GM18861 (cell line): ENCODE measurements around the gene CCR7.
"Not testable (repeated sequence)": the region's sequence is repeated elsewhere in the genome, so short reads cannot be mapped to it uniquely, and the experiment has no call there.

Experiments used
- ATAC-seq: cut with Tn5 transposase; IDR thresholded peaks from one replicate; pipeline ENCODE4 v1.9.1; 2021; ENCODE audit not compliant: unreplicated experiment

Gene CCR7

DNA sequence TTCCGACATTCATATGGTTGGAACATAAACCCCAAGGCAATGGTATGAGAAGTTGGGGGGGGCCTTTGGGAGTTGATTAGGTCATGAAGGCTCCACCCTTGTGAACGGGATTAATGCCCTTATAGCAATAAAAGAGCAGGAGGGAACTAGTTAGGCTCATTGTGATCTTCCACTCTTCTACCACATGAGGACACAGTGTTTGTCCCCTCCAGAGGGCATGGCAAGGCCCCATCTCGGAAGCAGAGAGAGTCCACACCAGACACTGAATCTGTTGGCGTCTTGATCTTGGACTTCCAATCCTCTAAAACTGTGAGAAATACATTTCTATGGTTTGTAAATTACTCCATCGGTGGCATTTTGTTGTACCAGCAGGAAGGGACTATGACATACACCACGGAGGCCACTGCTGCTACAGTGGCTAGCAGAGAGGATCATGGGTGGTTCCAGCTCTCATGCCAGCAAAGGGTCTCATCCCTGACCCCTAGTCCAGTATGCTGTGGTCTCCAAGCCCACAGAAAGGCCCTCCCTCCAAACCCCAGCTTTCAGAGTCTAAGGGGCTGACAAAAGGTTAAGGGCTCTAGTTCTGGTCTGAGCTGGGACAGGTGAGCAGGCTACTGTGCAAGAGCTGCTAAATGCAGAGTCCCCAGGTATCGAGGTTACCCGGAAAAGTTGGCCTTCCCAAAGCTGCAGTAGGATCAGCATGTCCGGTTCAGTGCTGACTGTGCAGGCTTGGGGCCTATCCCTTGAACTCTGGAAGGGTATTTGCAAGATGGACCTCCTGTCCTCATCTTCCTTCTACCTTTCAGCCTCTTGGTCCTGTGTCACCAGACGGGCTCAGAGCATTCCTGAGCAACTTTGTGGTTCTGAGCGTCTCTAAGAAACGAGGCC lies 12.2 kb downstream of the CCR7 start:
- no peak for ATAC-seq

DNA sequence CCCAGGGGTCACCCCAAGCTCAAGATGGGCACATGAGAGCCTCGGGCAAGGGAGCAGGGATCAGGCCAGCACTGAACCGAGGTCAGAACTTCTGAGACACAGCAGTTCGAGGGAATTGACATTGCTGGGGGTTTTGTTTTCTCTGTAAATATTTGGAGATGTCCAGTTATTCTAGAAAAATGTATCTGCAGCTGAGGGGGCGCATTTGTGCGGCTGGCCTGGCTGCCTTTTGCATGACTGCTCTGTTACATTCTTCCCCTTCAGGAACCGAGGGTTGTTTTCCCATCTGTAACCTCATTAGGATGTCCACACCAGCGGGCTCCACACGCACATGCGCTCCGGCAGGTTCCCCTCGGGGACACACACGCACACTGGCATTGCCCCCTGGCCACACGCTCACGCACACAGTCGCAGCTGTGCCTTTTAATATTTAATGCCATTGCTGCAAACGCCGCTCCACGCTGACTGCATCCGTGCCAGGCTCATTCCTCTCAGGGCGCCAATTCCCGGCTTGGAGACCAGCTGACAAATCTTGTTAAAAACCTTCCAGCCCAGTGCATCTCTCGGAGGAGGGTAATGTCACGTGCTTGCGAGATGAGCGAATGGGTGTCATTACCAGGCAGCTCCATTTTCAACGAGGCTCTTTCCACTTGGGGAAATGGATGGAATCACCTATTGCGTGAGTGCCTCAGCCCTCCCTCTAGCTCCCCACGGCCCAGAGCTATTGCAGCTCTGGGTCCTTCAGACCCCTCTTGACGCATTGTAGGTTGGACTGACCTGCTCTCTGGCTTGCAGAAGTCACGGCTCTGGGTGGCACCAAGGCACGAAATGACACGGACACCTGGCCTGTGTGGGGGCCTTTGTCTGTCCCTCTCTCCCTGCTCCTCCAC lies 13.1 kb downstream of the CCR7 start:
- no peak for ATAC-seq

DNA sequence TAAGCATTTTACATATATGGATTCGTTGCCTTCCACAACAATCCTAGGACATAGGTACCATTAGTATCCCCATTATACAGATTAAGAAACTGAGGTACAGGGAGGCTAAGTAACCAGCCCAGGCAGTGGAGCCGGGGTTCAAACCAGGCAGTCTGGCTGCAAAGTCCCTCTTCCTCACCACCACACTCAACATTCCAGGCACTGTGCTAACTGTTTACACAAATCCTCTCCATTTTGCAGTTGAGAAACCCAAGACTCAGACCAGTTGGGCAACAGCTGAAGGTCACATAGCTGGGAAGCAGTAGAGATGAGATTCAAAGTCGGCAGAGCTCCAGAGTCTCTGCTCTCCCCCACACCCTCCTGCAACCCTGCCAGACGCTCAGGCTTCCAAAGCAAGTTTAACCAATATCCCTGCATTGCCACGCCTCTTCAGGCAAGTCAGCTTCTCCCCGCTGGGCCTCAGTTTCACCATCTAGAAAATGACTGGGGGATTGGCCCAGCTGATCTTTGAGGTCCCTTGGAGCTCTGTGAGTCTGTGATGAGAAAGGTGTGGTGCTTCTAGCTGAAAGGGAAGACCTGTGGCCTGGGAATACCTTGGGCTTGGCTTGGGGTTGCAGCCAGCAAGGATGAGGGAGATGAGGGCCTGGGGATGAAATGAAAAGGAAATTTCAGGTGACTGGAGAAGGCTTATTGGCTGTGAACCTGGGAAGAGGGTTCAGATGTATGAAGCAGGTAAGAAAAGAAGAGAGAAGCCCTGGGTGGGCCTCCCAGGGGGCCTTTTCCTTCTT lies 14.0 kb downstream of the CCR7 start:
- no peak for ATAC-seq

DNA sequence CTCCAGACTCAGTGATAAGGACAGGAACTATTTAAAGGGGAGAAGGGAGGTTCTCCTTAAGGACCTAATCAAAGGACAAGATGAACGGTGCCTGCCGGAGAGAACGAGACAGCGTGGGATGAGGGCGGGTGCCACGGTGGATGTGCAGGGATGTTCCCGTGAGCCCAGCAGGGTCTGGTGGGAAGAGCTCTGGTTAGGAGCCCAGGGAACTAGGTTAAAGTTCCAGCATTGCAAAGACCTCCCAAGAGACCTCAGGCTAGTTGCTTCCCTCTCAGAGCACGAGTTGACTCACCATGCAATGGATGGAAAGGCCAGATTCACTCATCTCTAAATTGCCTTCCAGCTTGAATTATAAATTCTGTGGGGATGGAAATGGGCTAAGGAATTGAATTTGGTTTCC lies 14.7 kb downstream of the CCR7 start:
- no peak for ATAC-seq

DNA sequence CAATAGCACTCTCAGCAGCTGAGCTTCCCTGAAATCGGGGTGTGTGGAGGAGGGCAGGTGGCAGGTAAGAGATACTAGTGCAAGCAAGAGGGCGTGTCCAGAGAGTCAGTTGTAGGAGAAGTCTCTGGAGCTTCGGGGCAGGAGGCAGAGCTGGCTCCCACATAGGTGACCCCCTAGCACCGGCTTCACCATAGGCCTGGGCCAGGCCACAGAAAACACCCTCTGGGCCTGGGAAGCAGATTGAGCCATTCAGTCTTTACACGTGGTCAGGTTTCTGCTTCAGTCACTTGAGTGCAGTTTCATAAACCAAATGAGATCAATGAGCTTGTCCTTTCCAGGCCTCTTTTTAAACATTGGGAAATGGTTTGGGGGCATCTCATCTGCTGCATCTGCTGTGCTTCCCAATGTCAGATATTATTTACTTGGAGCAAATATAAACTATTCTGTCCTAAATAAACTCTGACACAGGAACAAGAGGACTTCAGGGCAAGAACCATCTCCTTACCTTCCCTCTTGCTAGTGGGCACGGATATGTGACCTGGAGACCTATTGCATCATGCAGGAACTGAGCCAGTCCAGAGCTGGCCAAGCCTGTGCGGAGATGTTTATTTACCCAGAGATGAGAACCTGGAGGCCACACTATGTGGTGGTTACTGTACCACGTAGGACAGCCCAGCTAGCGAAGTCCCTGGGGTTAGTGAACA lies 16.1 kb downstream of the CCR7 start:
- no peak for ATAC-seq

DNA sequence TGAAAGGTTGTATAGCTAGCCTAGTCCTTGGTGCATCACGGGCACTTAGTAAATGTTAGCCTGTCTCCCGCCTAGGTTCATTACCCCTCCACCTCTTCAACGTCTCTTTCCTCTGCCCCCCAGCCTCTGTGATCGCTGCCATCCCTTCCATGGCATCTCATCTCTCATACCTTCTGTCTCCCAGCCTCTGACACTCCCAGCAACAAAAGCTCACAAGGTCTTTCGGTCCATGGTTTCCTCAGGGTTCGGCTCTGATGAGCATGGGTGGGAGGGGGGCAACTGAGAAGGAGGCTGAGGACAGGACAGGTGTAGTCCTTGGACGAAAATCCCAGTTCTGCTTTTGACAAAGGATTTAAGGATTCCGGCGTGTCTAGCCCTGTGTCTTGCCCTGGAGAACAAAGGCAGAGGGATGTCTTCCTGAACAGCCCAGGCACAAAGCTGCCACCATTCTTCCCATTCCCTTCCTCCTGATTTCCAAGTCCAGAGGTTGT lies 16.7 kb downstream of the CCR7 start:
- ATAC-seq = no peak

DNA sequence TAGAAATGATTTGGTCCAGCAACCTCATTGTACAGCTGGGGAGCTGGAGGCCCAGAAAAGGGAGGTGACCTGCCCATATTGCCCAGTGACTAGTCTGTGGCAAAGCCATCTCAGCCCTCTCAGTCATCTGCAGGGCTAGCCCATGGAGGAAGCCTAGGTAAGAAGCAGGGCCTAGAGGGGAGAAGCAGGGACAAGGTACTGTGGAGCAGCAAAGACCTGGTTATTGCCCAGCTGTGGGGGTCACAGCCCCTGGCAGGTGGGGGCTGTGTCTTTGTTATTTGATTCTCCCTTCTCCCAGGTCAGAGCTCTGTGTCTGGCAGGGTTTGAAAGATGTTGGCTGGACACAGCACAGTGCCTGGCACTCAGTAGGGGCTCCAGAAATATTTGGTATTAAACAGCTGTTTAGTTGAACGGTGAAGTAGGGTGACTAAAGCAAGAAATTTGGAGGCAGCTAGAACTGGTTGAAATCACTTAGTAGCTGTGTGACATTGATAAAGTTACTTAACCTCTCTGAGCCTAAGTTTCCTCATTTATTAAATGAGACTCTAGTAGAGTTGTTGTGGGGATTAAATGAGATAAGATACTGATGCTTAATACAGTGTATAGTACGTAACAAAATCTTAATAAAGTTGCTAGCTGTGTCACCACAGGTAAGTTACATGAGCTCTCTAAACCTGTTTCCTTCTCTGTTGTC lies 17.3 kb downstream of the CCR7 start:
- ATAC-seq = no peak

DNA sequence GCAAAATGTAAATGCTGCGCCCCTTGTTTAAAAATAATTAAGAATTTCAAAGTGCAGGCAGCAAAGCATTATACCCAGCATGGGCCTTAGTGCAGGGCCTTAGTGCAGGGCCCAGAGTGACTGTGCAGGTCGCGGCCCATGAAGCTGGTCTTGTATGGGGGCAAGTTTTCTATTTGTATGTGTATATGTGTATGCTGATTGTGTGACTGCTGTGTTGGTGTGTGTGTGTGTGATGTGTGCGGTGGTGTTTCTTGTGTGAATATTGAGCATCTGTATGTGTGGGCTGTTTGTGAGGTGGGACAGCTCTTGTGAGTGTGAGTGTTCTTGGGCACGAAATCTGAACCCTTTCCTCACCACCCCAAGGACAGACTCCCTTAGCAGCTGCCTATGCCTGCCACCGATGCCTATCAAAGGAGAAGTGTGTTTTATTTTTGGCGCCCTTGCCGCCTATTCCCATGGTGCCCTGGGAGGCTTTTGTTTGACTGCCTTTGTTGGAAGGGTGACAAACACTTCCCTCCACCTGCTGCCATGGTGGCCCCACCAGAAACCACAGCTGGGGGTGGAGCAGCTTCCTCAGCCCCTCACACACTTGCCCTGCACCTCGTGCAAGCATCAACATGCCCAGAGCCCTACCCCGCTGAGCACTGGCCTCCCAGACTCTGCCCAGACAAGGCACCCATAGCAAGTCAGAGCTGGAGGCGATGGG lies 18.0 kb downstream of the CCR7 start:
- no peak for ATAC-seq

DNA sequence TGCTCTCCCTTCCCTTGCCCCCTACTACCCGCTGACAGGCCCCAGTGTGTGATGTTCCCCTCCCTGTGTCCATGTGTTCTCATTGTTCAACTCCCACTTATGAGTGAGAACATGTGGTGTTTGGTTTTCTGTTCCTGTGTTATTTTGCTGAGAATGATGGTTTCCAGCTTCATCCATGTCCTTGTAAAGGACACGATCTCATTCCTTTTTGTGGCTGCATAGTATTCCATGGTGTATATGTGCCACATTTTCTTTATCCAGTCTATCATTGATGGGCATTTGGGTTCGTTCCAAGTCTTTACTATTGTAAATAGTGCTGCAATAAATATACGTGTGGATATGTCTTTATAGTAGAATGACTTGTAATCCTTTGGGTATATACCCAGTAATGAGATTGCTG lies 18.8 kb downstream of the CCR7 start:
- ATAC-seq = not testable (repeated sequence)

DNA sequence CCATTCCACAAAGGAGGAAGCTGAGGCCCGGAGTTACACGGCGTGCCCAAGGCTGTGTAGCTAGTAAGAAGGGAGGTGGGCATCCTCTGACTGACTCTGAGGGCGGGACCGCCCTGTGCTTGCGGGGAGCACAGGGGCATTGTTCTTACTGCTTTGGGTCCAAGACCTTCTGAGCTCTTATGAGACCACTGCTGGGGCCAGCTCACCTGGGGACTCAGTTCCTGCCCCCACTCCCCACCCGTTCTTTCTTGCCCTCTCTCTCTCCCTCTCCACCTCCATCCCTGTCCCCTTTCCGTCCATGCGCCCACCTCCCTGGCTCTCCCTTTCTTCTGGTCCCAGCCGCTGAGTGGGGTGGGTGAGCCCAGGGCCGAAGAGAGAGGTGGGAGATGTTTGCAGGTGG lies 19.6 kb downstream of the CCR7 start:
- no peak for ATAC-seq

DNA sequence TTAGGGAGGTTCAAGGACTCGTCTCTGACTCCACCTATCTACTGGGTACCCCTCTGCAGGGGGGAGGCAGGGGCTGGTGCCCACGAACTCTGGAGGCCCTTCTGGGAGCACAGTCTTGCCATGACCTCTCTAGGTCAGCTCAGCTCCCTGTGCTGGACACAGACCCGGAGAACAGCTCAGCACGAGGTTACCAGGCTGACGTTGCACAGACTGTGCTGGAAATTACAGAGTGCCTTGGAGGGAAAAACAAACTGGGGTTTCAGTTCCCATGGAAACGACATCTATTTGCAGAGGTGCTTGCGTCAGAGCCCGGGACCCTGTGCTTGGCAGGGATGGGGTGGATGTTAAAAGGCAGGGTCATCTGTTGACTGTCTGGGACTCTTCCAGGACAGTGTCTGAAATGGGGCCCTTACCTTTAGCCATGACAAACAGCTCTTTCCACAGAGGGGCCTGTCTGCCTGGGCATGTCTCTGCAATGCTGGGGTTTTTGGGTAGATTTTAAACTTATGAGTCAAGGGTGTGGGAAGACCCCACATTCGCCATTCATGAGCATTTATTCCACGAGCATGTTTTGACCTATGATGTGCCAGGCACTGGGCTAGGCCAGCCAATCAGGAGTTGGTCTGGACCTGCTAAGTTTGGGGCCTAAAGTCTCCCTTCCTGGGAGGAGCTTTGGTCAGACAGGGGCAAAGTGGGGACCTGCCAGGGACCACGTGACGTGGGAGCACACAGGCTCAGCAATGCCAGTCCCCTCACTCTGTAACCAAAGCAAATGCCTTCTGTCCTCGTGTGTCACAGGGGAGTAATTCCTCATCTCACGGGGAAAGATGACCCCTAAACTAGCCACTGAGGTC lies 22.5 kb downstream of the CCR7 start:
- no peak for ATAC-seq

DNA sequence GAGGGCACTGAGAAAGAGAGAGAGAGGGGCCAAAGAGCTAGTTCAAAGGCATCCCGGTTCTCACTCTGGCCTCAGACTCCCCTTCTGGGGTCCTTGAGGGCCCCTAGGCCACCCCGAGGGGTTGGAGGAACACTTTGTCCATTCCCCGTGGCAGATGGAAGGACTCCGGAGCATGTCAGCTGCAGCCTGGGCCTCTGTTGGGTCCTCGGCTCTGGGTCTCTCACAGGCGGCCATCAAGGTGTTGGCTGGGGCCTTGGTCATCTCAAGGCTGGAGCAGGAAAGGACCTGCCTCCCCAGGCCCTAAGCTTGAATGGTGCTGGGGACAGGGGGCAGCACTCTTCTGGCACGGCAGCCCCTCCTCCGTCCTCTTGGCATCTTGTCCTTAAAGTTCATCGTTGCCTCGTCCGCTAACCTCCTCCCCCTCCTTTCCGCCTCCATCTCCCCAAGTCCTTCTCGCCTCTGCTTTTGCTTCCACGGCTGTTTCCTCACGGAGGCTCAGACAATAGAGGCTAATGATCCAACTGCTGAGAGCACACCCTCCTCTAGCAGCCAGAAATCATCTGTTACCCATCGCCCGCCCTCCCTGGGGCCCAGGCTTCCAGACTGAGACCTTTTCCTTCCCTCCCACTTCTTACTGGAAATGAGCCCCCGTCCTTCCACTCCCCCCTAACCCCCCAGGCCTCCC lies 23.3 kb downstream of the CCR7 start:
- no peak for ATAC-seq

DNA sequence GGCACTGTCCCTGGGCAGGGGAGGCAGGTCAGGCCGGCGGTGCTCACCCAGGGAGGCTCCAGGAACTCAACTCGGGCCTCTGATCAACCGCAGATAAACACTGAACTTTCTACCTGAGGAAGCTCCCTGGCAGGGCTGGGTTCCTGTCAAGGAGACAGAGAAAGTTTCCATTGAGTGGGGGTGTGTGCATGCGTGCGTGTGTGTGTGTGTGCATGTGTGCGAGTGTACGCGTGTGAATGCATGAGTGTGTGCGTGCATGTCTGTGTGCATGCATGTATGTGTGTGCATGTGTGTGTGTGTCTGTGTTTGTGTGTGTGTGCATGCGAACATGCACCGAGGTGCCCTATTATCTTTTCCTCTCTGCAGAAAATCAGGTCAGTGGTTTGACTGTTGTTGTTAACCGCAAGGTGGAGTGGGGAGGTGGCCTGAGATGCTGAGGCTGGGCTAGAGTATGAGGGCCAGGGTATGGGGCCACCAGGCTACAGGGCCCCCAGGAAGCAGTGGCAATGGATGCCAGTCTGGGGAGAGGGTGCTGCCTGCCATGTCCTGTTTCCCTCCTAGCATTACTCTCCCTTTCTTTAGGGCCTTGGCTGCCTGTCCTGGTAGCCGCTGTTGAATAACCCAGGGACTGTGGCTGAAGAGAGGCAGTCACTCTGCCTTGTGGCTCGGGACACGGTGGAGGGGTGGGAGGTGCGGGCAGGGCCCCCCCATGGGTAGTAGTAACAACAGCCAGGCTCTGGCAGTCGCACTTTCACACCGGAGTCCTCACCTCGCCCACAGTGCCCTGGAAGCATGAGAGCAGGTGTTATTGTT lies 24.0 kb downstream of the CCR7 start:
- no peak for ATAC-seq

DNA sequence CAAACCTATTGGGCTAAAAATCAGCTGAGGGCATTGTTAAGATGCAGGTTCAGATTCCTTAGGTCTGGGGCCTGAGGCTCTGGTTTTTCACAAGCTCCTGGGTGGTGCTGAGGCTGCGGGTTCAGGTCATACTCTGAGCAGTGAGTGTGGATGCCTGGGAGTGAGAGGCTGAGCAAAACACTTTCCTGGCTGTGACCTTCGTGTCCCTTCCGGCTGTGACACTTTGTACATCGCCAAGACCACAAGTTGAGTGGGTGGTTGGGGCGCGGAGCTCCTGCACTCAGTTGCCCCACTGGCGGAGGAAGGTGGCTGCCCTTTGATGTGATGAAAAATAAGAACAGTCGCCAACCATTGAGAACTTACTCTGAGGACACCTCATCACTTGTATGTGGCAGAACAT lies 24.8 kb downstream of the CCR7 start:
- ATAC-seq = no peak

DNA sequence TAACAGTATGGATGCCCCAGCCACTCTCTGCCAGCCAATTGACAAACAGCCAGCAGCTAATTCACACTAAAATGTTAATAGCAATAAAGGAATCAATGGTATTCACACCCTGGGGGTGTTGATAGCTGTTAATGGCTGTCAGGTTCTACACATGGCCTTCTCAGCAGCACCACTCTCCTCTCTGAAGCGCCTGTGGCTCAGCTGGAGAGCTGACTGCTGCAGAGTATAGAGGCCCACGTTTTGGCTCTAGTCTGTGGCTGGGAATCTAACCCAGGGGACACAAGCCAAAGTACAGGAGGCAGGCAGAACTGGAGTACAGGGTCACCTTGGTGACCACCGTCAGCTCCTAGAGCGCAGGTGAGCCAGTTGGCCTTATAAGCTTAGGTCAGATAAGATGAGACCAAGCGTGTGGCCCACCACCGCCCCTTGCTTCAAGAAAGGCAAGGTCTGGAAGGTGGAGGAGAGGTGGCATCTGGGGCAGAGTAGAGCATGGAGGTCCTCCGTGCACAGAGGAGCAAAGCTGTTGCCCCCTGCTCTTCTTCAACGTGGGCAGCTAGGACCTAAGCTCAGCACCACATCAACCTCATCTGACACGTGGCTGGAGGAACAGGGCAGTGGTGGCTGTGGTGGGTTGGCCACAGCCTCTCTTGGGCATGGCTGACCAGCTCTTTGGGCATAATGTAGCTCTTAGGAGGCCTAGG lies 25.4 kb downstream of the CCR7 start:
- no peak for ATAC-seq

DNA sequence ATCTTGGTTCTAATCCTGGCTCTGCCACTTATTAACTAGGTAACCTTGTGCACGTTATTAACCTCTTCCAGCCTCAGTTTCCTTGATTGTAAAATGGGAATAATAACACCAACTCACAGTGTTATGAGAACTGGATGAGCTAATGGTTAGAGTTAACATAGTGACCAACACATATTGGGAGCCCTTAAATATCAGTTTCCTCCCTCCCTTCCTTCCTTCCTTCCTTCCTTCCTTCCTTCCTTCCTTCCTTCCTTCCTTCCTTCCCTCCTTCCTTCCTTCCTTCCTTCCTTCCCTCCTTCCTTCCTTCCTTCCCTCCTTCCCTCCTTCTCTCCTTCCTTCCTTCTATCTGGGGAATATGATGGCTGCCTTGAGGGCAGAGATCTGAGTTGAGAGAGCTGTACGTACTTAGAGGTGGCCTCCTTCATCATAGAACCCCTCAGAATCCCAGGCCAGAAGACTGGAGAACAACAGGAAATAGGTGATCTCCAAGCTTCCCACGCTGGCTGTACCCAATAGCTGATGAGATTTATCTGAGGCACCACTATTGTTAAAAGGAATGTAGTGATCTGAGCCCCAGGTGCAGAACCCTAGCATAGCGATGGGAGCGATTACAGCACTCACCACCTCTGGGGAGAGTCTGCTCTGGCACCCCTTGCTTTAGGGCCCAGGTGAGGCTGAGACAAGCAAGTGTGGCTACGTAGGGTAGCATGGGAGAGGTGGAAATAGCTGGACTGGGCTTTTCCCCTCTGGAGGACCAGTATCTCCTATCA lies 26.2 kb downstream of the CCR7 start:
- no peak for ATAC-seq
